PC-9 (cell line): ENCODE data around the gene RIPPLY3. TPM values are rescaled to one million over a fixed set of nuclear protein-coding genes. Genes with fewer than 3 reads are reported as not detected.

ENCODE experiments used
- BruUV-seq: library from RNA; stranded (reverse); fragments of 400-500 nt; replicated peaks from 2 replicates; lab custom pipeline; 2021; lab: Mats Ljungman, UMichigan
- CTCF ChIA-PET: fragments of 300-600 bp; sonication (Branson Sonifier 250); formaldehyde crosslinking; loops from one replicate; lab custom pipeline; 2022; ENCODE audit warnings: antibody characterized with exemption; lab: Charles Lee
- POLR2A ChIA-PET: fragments of 300-600 bp; sonication (Branson Sonifier 250); formaldehyde crosslinking; loops from one replicate; lab custom pipeline; 2022; ENCODE audit warnings: antibody characterized with exemption; ENCODE audit not compliant: unreplicated experiment; lab: Charles Lee
- DNase-seq, 2 experiments: peaks; one replicate each; pipeline versions ENCODE4 v3.0.0 to v3.0.0-alpha.2; 2015 to 2022; ENCODE audit warnings: mixed read lengths in 1 of 2
- H2AFZ ChIP-seq: fragments of 200-600 bp; sonication (generic); 2 replicates; pipeline ENCODE4 v1.8.1; 2017; ENCODE audit warnings: antibody characterized with exemption
- H3F3A ChIP-seq: fragments of 200-600 bp; sonication (generic); 2 replicates; pipeline ENCODE4 v1.8.1; 2017; ENCODE audit warnings: antibody characterized with exemption, mild to moderate bottlenecking, low read depth; ENCODE audit not compliant: insufficient read depth
- H3K27ac ChIP-seq: fragments of 200-600 bp; sonication (generic); 2 replicates; pipeline ENCODE4 v1.6.1; 2016; ENCODE audit warnings: mixed run types
- H3K27me3 ChIP-seq: fragments of 200-600 bp; sonication (generic); 2 replicates; pipeline ENCODE4 v1.6.1; 2016; ENCODE audit warnings: low read depth, mixed run types; ENCODE audit not compliant: insufficient read depth
- H3K36me3 ChIP-seq: fragments of 200-600 bp; sonication (generic); 2 replicates; pipeline ENCODE4 v1.6.1; 2016; ENCODE audit warnings: low read depth, mixed run types
- H3K4me1 ChIP-seq: fragments of 200-600 bp; sonication (generic); replicated peaks from 2 replicates; pipeline ENCODE4 v1.6.1; 2016; ENCODE audit warnings: mixed run types; ENCODE audit not compliant: insufficient read depth
- H3K4me2 ChIP-seq: fragments of 200-600 bp; sonication (generic); 2 replicates; pipeline ENCODE4 v1.6.1; 2017; ENCODE audit warnings: mixed run types
- H3K4me3 ChIP-seq: fragments of 200-600 bp; sonication (generic); 2 replicates; pipeline ENCODE4 v1.6.1; 2016; ENCODE audit warnings: mixed run types
- H3K79me2 ChIP-seq: fragments of 200-600 bp; sonication (generic); 2 replicates; pipeline ENCODE4 v1.6.1; 2017; ENCODE audit warnings: low read depth, mixed run types
- H3K9me2 ChIP-seq: fragments of 200-600 bp; sonication (generic); 2 replicates; pipeline ENCODE4 v1.8.1; 2017; ENCODE audit warnings: mild to moderate bottlenecking; ENCODE audit not compliant: insufficient read depth
- H3K9me3 ChIP-seq: fragments of 200-600 bp; sonication (generic); 2 replicates; pipeline ENCODE4 v1.8.1; 2016; ENCODE audit warnings: low read depth; ENCODE audit not compliant: insufficient read depth
- H4K20me1 ChIP-seq: fragments of 200-600 bp; sonication (generic); 2 replicates; pipeline ENCODE4 v1.8.1; 2017; ENCODE audit not compliant: insufficient read depth
- EZH2 ChIP-seq: fragments of 200-600 bp; sonication (generic); IDR thresholded peaks from 2 replicates; pipeline ENCODE4 v1.8.0; 2017; ENCODE audit warnings: antibody characterized with exemption, low read depth
- intact Hi-C: fragments of 100-400 bp; cut with micrococcal nuclease; formaldehyde crosslinking; loops from one replicate; pipeline ENCODE4 v1.10.0; 2022; ENCODE audit not compliant: unreplicated experiment
- total RNA-seq: library from RNA; stranded (reverse); gene quantifications from 2 replicates; pipeline ENCODE4 v1.2.3, GENCODE V29; 2021
- TF ChIP-seq, protein P1 (sequence below): fragments of 200-600 bp; sonication (generic); conservative IDR thresholded peaks from 2 replicates; pipeline ENCODE4 v1.6.1; 2017; ENCODE audit warnings: mixed run types, antibody characterized with exemption, mild to moderate bottlenecking, moderate library complexity

The RIPPLY3 gene
- total RNA-seq, 1 experiment from 2014 or later, result 0.17 TPM

- no peak overlapping the region for H3K27ac ChIP-seq
- H3K36me3 ChIP-seq, result no peaks in the 10 kb centered on the region
- H3F3A ChIP-seq, result peaks cover 4% of the 10 kb centered on the region; the same call in 1 of the 2 replicates
- H4K20me1 ChIP-seq, result no peaks in the 10 kb centered on the region
- H3K9me3 ChIP-seq, result no peaks in the 10 kb centered on the region
- H3K27me3 ChIP-seq, result no peaks in the 10 kb centered on the region
- CTCF ChIA-PET, result no interaction called here
- no peak overlapping the region for H3K4me2 ChIP-seq
- POLR2A ChIA-PET, result no interaction called here
- H2AFZ ChIP-seq, result no peak overlapping the region
- TF ChIP-seq EZH2, result no peak
- TF ChIP-seq, protein P1, sequence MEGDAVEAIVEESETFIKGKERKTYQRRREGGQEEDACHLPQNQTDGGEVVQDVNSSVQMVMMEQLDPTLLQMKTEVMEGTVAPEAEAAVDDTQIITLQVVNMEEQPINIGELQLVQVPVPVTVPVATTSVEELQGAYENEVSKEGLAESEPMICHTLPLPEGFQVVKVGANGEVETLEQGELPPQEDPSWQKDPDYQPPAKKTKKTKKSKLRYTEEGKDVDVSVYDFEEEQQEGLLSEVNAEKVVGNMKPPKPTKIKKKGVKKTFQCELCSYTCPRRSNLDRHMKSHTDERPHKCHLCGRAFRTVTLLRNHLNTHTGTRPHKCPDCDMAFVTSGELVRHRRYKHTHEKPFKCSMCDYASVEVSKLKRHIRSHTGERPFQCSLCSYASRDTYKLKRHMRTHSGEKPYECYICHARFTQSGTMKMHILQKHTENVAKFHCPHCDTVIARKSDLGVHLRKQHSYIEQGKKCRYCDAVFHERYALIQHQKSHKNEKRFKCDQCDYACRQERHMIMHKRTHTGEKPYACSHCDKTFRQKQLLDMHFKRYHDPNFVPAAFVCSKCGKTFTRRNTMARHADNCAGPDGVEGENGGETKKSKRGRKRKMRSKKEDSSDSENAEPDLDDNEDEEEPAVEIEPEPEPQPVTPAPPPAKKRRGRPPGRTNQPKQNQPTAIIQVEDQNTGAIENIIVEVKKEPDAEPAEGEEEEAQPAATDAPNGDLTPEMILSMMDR, result no peak
- DNase-seq, result no peak
- H3K4me1 ChIP-seq, result peaks cover 14% of the 10 kb centered on the region; the same call in 1 of the 2 replicates
- H3K4me3 ChIP-seq, result no peak overlapping the region
- no peaks in the 10 kb centered on the region for H3K9me2 ChIP-seq
- peaks cover 14% of the 10 kb centered on the region; the same call in 1 of the 2 replicates for H3K79me2 ChIP-seq
- intact Hi-C loops, result no loop called here
- BruUV-seq, result no TSS peak
Observed at GRCh38 chr21:36960676-36961284, 45.7 kb upstream of the RIPPLY3 start.

DNA sequence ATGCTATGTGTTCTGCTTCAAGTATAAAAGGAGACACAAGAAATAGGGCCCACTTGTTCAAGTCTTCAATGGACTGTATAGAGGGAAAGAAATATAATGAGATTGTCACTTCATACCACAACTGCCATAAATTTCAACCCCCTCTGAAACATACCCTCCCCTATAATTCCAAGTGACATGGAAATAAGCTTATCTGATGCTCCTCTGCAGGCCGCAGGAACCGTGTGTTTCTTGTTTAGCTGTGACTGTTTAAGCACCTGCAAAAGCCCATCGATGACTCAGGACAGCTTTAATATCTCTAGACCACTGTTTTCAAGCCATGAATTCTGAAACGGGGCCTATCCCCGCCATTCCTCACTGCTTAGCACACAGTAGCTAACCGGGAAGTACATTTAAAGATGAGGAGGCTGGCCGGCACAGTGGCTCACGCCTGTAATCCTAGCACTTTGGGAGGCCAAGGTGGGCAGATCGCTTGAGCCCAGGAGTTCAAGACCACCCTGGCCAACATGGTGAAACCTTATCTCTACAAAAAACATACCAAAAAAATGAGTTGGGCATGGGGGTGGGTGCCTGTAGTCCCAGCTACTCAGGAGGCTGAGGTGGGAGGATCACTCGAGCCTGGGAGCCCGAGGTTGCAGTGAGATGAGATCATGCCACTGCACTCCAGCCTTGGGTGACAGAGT, 44.3 kb upstream of the RIPPLY3 start:
- Histone ChIP-seq H3K36me3 (no peaks in the 10 kb centered on the region), H3K27me3 (no peaks in the 10 kb centered on the region), H3K4me3 (no peak overlapping the region), H3K4me2 (no peak overlapping the region), H3K4me1 (peaks cover 14% of the 10 kb centered on the region; the same call in 1 of the 2 replicates), H3K27ac (no peak overlapping the region), H4K20me1 (no peaks in the 10 kb centered on the region), H3F3A (peaks cover 9% of the 10 kb centered on the region; the same call in 1 of the 2 replicates), H3K9me2 (no peaks in the 10 kb centered on the region), H2AFZ (no peak overlapping the region), H3K9me3 (no peaks in the 10 kb centered on the region), H3K79me2 (peaks cover 14% of the 10 kb centered on the region; the same call in 1 of the 2 replicates)
- TF ChIP-seq, protein P1, result no peak
- no peak for TF ChIP-seq EZH2
- no peak for DNase-seq
- POLR2A ChIA-PET, result no interaction called here
- intact Hi-C loops, result no loop called here
- CTCF ChIA-PET, result no interaction called here
- no TSS peak for BruUV-seq

GRCh38 chr21:36964398-36964797, 42.1 kb upstream of the RIPPLY3 start:
- Histone ChIP-seq H3K4me3 (no peak overlapping the region), H3K36me3 (no peaks in the 10 kb centered on the region), H3K4me1 (peaks cover 14% of the 10 kb centered on the region; the same call in 1 of the 2 replicates), H3K9me3 (no peaks in the 10 kb centered on the region), H3K4me2 (peak overlapping the region; percentile 67), H3K79me2 (peaks cover 14% of the 10 kb centered on the region; the same call in 1 of the 2 replicates), H3K27me3 (no peaks in the 10 kb centered on the region), H4K20me1 (no peaks in the 10 kb centered on the region), H2AFZ (no peak overlapping the region), H3K27ac (no peak overlapping the region), H3F3A (peaks cover 13% of the 10 kb centered on the region; the same call in 1 of the 2 replicates), H3K9me2 (no peaks in the 10 kb centered on the region)
- ChIA-PET POLR2A (no interaction called here), CTCF (interaction anchor here (1.2 kb wide), 1 partner anchor 12 kb away, joined by 3 read pairs; no protein-coding TSS in a partner anchor)
- TF ChIP-seq EZH2, result no peak
- TF ChIP-seq, protein P1, result no peak
- intact Hi-C loops, result no loop called here
- BruUV-seq, result no TSS peak
- no peak for DNase-seq
